Measurements from ENCODE around the gene GNA14. TPM values are rescaled to one million over a fixed set of nuclear protein-coding genes. Genes with fewer than 3 reads are reported as not detected.

The GNA14 gene
- polyA plus RNA-seq, 3 donors = 0.04 TPM; not detected in 2

DNA sequence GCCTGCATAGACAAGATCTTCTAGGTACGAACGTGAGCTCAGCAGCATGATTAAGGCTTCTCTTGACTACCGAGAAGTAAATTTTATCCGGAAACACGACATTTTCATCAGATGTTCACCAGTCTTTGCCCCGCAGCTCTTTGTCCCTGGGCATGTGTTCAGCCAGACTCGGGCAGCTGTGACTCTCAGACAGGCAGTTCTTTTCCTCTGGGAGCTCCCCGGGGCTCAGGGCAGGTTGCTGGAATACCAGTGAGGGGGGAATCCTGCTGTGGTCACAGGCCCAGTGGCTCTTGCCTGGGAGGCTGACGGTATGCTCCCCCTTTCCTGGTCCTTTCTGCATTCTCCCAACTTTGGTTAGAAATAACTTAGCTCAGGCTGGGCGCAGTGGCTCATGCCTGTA, 186.1 kb downstream of the GNA14 start:
- no peak overlapping the region for H3K9ac ChIP-seq (ENCODE audit: insufficient read depth, low read length, poor library complexity, severe bottlenecking)
- no peaks in the 10 kb centered on the region for H3K27me3 ChIP-seq (ENCODE audit: control insufficient read depth in 2 of 2, insufficient read depth in 2 of 2, low read length in 2 of 2)
- WGBS (ENCODE audit: insufficient coverage) = 91% methylated on average over 9 of the region's 10 CpGs
- Mint-ChIP-seq H3K4me3 (no peak overlapping the region), H3K27me3 (ENCODE audit: low read depth in 3 of 3) (peaks cover 0 to 7% (median 3%) of the 10 kb centered on the region in 3 donors), H3K9me3 (peaks cover 0 to 4% (median 0%) of the 10 kb centered on the region in 7 donors), H3K36me3 (no peaks in the 10 kb centered on the region), H3K27ac (no peak overlapping the region), H3K4me1 (peaks cover 6% of the 10 kb centered on the region)
- no peaks in the 10 kb centered on the region for H3K9me3 ChIP-seq (replicated peaks in 1 of 2; ENCODE audit: control insufficient read depth in 1 of 2, insufficient read depth in 1 of 2, low read length in 2 of 2)
- no peak overlapping the region for H3K27ac ChIP-seq (ENCODE audit: low read depth in 1 of 2, low read length in 2 of 2)
- TF ChIP-seq, protein P1, sequence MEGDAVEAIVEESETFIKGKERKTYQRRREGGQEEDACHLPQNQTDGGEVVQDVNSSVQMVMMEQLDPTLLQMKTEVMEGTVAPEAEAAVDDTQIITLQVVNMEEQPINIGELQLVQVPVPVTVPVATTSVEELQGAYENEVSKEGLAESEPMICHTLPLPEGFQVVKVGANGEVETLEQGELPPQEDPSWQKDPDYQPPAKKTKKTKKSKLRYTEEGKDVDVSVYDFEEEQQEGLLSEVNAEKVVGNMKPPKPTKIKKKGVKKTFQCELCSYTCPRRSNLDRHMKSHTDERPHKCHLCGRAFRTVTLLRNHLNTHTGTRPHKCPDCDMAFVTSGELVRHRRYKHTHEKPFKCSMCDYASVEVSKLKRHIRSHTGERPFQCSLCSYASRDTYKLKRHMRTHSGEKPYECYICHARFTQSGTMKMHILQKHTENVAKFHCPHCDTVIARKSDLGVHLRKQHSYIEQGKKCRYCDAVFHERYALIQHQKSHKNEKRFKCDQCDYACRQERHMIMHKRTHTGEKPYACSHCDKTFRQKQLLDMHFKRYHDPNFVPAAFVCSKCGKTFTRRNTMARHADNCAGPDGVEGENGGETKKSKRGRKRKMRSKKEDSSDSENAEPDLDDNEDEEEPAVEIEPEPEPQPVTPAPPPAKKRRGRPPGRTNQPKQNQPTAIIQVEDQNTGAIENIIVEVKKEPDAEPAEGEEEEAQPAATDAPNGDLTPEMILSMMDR (IDR thresholded peaks at IDR 0.05) = no peak
- H3K4me2 ChIP-seq (replicated peaks; ENCODE audit: extremely low read depth, low read length, poor library complexity, severe bottlenecking) = no peak overlapping the region
- H3K4me1 ChIP-seq (ENCODE audit: control insufficient read depth in 1 of 2, insufficient read depth in 2 of 2, low read length in 2 of 2) = no peaks in the 10 kb centered on the region
- no peaks in the 10 kb centered on the region for H3K36me3 ChIP-seq (replicated peaks in 1 of 2; ENCODE audit: control insufficient read depth in 1 of 2, insufficient read depth in 2 of 2, low read length in 2 of 2)
- intact Hi-C loops (cut with micrococcal nuclease) = no loop called here
- H2AFZ ChIP-seq (ENCODE audit: insufficient read depth, low read depth, low read length, poor library complexity, severe bottlenecking) = no peak overlapping the region
- H4K20me1 ChIP-seq (ENCODE audit: insufficient read depth, low read length) = no peaks in the 10 kb centered on the region
- no peaks in the 10 kb centered on the region for H3K79me2 ChIP-seq (ENCODE audit: insufficient read depth, low read length)
- no peak overlapping the region for H3K4me3 ChIP-seq (replicated peaks in 1 of 3; ENCODE audit: low read depth in 2 of 3, low read length in 3 of 3)
- no peak for DNase-seq

DNA sequence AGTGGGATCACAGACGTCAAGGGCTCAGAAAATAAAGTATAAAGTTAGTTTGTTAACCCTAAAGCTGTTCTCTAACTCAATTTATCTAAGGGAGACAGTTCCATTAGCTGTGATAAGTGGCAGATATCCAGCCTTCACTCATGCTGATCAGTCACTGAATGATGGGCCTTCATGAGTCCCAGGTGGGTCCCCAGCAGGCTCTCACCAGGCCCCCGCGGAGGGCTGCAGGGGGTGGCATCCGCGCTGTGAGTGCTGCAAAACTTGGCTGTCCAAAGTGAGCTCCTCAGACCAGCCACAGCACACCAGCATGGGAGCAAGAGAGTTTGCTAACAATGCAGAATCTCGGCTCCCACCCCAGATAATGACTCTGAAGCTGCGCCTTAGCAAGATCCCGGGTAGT, 187.2 kb downstream of the GNA14 start:
- H3K9ac ChIP-seq (ENCODE audit: insufficient read depth, low read length, poor library complexity, severe bottlenecking) = no peak overlapping the region
- no peak for DNase-seq
- 97% methylated on average over 4 of the region's 8 CpGs for WGBS (ENCODE audit: insufficient coverage)
- TF ChIP-seq, protein P1 (IDR thresholded peaks at IDR 0.05) = no peak
- intact Hi-C loops (cut with micrococcal nuclease) = no loop called here
- H3K9me3 ChIP-seq (replicated peaks in 1 of 2; ENCODE audit: control insufficient read depth in 1 of 2, insufficient read depth in 1 of 2, low read length in 2 of 2) = no peaks in the 10 kb centered on the region
- H2AFZ ChIP-seq (ENCODE audit: insufficient read depth, low read depth, low read length, poor library complexity, severe bottlenecking) = no peak overlapping the region
- Mint-ChIP-seq H3K36me3 (no peaks in the 10 kb centered on the region), H3K27ac (no peak overlapping the region), H3K27me3 (ENCODE audit: low read depth in 3 of 3) (peaks cover 0 to 7% (median 3%) of the 10 kb centered on the region in 3 donors), H3K4me3 (no peak overlapping the region), H3K4me1 (peaks cover 8% of the 10 kb centered on the region), H3K9me3 (no peaks in the 10 kb centered on the region)
- H4K20me1 ChIP-seq (ENCODE audit: insufficient read depth, low read length) = no peaks in the 10 kb centered on the region
- no peak overlapping the region for H3K4me3 ChIP-seq (replicated peaks in 1 of 3; ENCODE audit: low read depth in 2 of 3, low read length in 3 of 3)
- H3K36me3 ChIP-seq (replicated peaks in 1 of 2; ENCODE audit: control insufficient read depth in 1 of 2, insufficient read depth in 2 of 2, low read length in 2 of 2) = no peaks in the 10 kb centered on the region
- H3K79me2 ChIP-seq (ENCODE audit: insufficient read depth, low read length) = no peaks in the 10 kb centered on the region
- H3K27me3 ChIP-seq (ENCODE audit: control insufficient read depth in 2 of 2, insufficient read depth in 2 of 2, low read length in 2 of 2) = no peaks in the 10 kb centered on the region
- H3K27ac ChIP-seq (ENCODE audit: low read depth in 1 of 2, low read length in 2 of 2) = no peak overlapping the region
- H3K4me1 ChIP-seq (ENCODE audit: control insufficient read depth in 1 of 2, insufficient read depth in 2 of 2, low read length in 2 of 2) = no peaks in the 10 kb centered on the region
- no peak overlapping the region for H3K4me2 ChIP-seq (replicated peaks; ENCODE audit: extremely low read depth, low read length, poor library complexity, severe bottlenecking)
